OCI-LY1 (cell line): ENCODE data around the gene PPIP5K1.
"Not testable (repeated sequence)": the region's sequence is repeated elsewhere in the genome, so short reads cannot be mapped to it uniquely, and the experiment has no call there.

Experiments
- H2AFZ ChIP-seq: fragments of 200-600 bp; sonication (generic), shearing (Covaris generic); 2 replicates; pipeline ENCODE4 v1.6.0; 2014; ENCODE audit warnings: antibody characterized with exemption, mild to moderate bottlenecking, low read length
- H3F3A ChIP-seq: fragments of 200-600 bp; sonication (generic), shearing (Covaris generic); 2 replicates; pipeline ENCODE4 v1.6.0; 2014; ENCODE audit warnings: mild to moderate bottlenecking, antibody characterized with exemption, low read length, moderate library complexity; ENCODE audit not compliant: insufficient read depth
- H3K27ac ChIP-seq: fragments of 200-600 bp; sonication (generic); 2 replicates; pipeline ENCODE4 v1.5.1; 2014; ENCODE audit warnings: low read length, mixed run types, mild to moderate bottlenecking, low read depth; ENCODE audit not compliant: poor library complexity, severe bottlenecking
- H3K27me3 ChIP-seq: fragments of 200-600 bp; sonication (generic); 2 replicates; pipeline ENCODE4 v1.6.0; 2014; ENCODE audit warnings: antibody characterized with exemption, mild to moderate bottlenecking, low read length, moderate library complexity; ENCODE audit not compliant: insufficient read depth
- H3K36me3 ChIP-seq: fragments of 200-600 bp; sonication (generic); 2 replicates; pipeline ENCODE4 v1.6.1; 2014; ENCODE audit warnings: mild to moderate bottlenecking, antibody characterized with exemption, low read length, moderate library complexity, mixed read lengths; ENCODE audit not compliant: insufficient read depth
- H3K4me1 ChIP-seq: fragments of 200-600 bp; sonication (generic); 2 replicates; pipeline ENCODE4 v1.5.1; 2014; ENCODE audit warnings: mild to moderate bottlenecking, low read length, moderate library complexity; ENCODE audit not compliant: insufficient read depth, severe bottlenecking
- H3K4me2 ChIP-seq: fragments of 200-600 bp; sonication (generic), shearing (Covaris generic); 2 replicates; pipeline ENCODE4 v1.6.1; 2014; ENCODE audit warnings: low read length
- H3K4me3 ChIP-seq: fragments of 200-600 bp; sonication (generic); 2 replicates; pipeline ENCODE4 v1.5.1; 2014; ENCODE audit warnings: low read length, low read depth, mild to moderate bottlenecking, mixed read lengths; ENCODE audit not compliant: poor library complexity, severe bottlenecking
- H3K79me2 ChIP-seq: fragments of 200-600 bp; shearing (Covaris generic); 2 replicates; pipeline ENCODE4 v1.6.1; 2016; ENCODE audit warnings: mixed run types, low read length, mixed read lengths; ENCODE audit not compliant: insufficient read depth
- H3K9ac ChIP-seq: fragments of 200-600 bp; sonication (generic), shearing (Covaris generic); 2 replicates; pipeline ENCODE4 v1.6.1; 2014; ENCODE audit warnings: mild to moderate bottlenecking, low read length, mixed read lengths
- H3K9me2 ChIP-seq: fragments of 200-600 bp; sonication (generic), shearing (Covaris generic); 2 replicates; pipeline ENCODE4 v1.6.1; 2014; ENCODE audit warnings: low read depth, mild to moderate bottlenecking, low read length, mixed read lengths
- H3K9me3 ChIP-seq: fragments of 200-600 bp; shearing (Covaris generic); 2 replicates; pipeline ENCODE4 v1.6.1; 2014; ENCODE audit warnings: low read length, mixed read lengths
- H4K20me1 ChIP-seq: fragments of 200-600 bp; sonication (generic), shearing (Covaris generic); 2 replicates; pipeline ENCODE4 v1.6.0; 2016; ENCODE audit warnings: mild to moderate bottlenecking, low read length; ENCODE audit not compliant: insufficient read depth
- EZH2 ChIP-seq: fragments of 200-600 bp; sonication (generic), shearing (Covaris generic); IDR thresholded peaks from 2 replicates; pipeline ENCODE4 v1.8.0; 2017; ENCODE audit warnings: borderline replicate concordance, mixed run types, mild to moderate bottlenecking, antibody characterized with exemption, low read length, moderate library complexity, mixed read lengths
- TF ChIP-seq, protein P1 (sequence below): fragments of 200-600 bp; sonication (generic), shearing (Covaris generic); IDR thresholded peaks from 2 replicates; pipeline ENCODE4 v1.5.1; 2017; ENCODE audit warnings: mild to moderate bottlenecking, antibody characterized with exemption, low read length, moderate library complexity, mixed read lengths

The PPIP5K1 gene

DNA sequence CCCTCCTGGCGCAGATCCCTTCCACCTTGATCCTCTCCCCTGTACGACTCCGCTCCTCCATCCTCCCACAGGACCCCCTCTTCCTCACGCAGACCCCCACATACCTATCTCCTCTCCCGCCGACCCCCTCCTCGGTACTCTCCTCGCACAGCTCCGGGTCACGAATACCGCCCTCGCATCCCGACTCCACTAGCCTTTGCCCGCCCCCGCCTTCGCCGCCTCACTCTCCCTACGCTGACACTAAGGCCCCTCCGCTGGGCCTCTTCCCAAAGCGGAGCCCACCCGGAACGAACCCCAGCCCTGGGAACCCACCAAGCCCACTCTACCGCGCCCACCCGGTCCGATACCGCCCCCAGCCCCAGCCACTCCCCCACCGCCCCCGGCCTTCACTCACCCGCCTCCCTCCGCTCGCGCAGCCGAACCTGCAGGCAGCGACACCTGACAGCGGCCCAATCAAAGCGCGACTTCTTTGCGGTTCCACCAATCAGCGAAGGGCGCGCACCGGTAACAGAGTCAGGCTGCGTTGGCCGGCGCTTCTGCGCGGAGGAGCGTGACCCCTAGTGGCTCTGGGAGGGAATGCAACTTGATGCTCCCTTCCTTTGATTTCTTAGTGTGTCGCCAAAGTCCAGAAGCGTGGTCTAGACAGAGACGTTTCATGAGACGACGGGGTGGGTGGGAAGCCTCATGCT lies at the start of gene PPIP5K1:
PPIP5K1 (minus strand) TSS at position 431 of the 689 bp plus-strand sequence. CDS start 5,704 bp downstream, outside the sequence.
- H3K27ac ChIP-seq, H3K27me3 ChIP-seq, H3K4me1 ChIP-seq, H3F3A ChIP-seq, H4K20me1 ChIP-seq, H2AFZ ChIP-seq, H3K9ac ChIP-seq, H3K9me3 ChIP-seq, H3K9me2 ChIP-seq, H3K79me2 ChIP-seq, H3K36me3 ChIP-seq, H3K4me2 ChIP-seq, H3K4me3 ChIP-seq: not testable (repeated sequence)

DNA sequence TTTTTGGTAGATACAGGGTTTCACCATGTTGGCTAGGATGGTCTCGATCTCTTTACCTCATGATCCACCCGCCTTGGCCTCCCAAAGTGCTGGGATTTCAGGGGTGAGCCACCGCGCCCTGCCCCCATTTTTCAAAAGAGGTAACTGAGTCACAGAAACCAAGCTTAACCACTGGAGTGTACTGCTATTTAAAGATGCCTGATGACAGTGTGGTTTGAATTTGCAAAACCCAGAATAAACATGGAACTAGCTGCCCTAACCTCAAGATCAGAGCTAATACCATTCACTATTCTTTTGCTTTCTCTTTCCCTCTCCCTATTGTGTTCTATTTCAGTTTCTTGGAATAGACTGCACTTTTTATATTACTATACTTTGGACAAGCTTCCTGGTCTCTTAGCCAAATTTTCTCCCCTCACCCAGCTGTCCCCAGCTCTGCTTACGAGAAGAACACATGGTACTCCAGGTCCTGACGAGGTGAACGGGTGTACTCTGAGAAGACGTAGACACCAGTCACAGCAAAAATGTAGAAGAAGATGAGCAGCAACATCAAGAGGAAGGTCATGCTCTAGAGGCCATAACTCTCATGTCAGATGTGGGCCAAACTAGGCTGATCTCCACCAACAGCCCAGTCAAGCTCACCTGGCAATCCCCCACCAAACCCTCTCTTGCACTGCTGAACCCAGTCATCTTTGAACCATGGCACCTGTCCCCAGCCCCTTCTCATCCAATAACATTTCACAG lies 48.6 kb upstream of the PPIP5K1 start:
- not testable (repeated sequence) for H3K9ac ChIP-seq, H3F3A ChIP-seq, H3K4me2 ChIP-seq, H3K9me2 ChIP-seq, H2AFZ ChIP-seq, H3K27me3 ChIP-seq, H3K79me2 ChIP-seq, H3K4me1 ChIP-seq, H3K27ac ChIP-seq, H3K4me3 ChIP-seq, H3K36me3 ChIP-seq, H3K9me3 ChIP-seq, H4K20me1 ChIP-seq

DNA sequence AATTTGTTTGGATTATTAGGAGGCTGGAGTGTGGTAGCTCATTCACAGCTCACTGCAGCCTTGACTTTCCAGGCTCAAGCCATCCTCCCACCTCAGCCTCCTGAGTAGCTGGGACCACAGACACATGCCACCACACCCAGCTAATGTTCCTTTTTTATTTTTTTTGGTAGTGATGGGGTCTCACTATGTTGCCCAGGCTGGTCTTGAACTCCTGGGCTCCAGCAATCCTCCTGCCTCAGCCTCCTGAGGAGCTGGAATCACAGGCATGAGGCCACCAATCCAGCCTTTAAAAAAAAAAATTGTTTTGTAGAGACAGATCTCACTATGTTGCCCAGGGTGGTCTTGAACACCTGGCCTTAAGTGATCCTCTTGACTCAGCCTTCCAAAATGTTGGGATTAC lies 36.9 kb upstream of the PPIP5K1 start:
- H2AFZ ChIP-seq, H3K27ac ChIP-seq, H3K36me3 ChIP-seq, H3K9me3 ChIP-seq, H4K20me1 ChIP-seq, H3K4me2 ChIP-seq, H3K9ac ChIP-seq, H3K4me3 ChIP-seq, H3K9me2 ChIP-seq, H3F3A ChIP-seq, H3K79me2 ChIP-seq, H3K27me3 ChIP-seq, H3K4me1 ChIP-seq: not testable (repeated sequence)

DNA sequence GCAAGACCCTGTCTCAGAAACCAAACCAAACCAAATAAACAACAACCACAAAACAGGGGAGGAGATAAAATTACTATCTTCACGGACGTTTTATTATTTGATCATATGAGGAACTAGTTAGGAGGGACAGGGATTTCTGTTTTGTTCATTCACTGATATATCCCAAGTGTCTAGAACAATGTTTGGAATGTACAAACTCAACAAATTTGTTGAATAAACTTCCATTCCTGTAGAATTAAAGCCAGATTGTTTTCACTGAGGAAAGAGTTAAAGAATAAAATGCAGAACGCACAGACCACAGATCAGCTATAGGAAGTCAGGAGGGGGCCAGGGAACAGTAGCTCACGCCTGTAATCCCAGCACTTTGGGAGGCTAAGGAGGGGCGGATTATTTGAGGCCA lies 35.1 kb upstream of the PPIP5K1 start:
- no peak for TF ChIP-seq EZH2
- TF ChIP-seq, protein P1, sequence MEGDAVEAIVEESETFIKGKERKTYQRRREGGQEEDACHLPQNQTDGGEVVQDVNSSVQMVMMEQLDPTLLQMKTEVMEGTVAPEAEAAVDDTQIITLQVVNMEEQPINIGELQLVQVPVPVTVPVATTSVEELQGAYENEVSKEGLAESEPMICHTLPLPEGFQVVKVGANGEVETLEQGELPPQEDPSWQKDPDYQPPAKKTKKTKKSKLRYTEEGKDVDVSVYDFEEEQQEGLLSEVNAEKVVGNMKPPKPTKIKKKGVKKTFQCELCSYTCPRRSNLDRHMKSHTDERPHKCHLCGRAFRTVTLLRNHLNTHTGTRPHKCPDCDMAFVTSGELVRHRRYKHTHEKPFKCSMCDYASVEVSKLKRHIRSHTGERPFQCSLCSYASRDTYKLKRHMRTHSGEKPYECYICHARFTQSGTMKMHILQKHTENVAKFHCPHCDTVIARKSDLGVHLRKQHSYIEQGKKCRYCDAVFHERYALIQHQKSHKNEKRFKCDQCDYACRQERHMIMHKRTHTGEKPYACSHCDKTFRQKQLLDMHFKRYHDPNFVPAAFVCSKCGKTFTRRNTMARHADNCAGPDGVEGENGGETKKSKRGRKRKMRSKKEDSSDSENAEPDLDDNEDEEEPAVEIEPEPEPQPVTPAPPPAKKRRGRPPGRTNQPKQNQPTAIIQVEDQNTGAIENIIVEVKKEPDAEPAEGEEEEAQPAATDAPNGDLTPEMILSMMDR = no peak
- no peaks in the 10 kb centered on the region for H4K20me1 ChIP-seq
- no peaks in the 10 kb centered on the region for H3K79me2 ChIP-seq
- no peak overlapping the region for H3K9ac ChIP-seq
- no peaks in the 10 kb centered on the region for H3K4me1 ChIP-seq
- no peaks in the 10 kb centered on the region for H3K9me2 ChIP-seq
- H3K4me3 ChIP-seq = no peak overlapping the region
- no peaks in the 10 kb centered on the region for H3K9me3 ChIP-seq
- no peak overlapping the region for H2AFZ ChIP-seq
- H3K27ac ChIP-seq = no peak overlapping the region
- H3F3A ChIP-seq = no peaks in the 10 kb centered on the region
- H3K36me3 ChIP-seq = no peaks in the 10 kb centered on the region
- no peaks in the 10 kb centered on the region for H3K27me3 ChIP-seq
- H3K4me2 ChIP-seq = no peak overlapping the region

DNA sequence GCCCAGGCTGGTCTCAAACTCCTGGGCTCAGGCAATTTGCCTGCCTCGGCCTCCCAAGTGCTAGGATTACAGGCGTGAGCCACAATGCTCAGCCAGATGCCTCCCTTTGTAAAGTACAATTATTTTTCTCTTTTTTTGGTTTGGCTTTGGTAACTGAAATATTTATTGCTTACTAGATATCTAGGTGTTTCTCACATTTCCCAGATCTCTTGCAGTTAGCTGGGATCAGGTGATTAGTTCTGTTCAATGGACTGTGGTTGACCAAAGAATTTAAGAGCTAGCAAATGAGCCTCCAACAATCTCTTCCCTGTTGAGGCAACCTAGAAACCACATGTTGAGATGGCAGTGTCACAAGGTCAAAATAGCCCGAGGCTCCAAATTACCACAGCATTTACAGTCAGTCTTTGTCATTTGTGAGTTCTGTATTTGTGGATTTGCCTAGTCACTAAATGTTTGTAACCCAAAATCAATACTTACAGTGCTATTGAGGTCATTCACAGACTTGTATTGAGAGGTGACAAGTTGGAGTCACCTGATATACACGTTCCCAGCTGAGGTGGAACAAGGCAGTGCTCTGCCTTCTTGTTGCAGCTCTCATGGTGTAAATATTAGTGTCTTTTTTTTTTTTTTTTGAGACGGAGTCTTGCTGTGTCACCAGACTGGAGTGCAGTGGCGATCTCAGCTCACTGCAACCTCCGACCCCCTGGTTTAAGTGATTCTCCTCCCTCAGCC lies 32.2 kb upstream of the PPIP5K1 start:
- H3K27me3 ChIP-seq, H3K4me2 ChIP-seq, H2AFZ ChIP-seq, H3F3A ChIP-seq, H3K4me1 ChIP-seq, H3K27ac ChIP-seq, H3K36me3 ChIP-seq, H3K4me3 ChIP-seq, H3K9ac ChIP-seq, H3K9me3 ChIP-seq, H3K79me2 ChIP-seq, H4K20me1 ChIP-seq, H3K9me2 ChIP-seq: not testable (repeated sequence)

DNA sequence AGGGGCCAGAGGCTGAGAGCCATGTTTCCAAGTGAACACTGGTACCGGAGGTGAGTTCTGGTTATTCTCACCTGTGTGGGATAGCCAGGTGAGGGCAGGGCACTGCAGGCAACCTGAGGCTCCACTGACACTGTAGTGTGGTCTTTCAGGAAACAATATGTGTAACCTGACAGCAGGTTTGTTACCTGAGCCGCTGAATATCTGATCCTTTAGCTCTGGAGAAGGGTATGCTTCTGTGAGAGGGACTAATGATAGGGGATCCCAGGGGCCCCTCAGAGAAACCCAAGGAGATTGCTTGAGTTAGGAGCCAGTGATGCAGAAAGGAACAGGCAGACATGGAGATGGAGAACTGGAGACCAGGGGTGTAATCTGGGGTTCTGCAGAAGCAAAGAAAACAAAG lies 28.7 kb upstream of the PPIP5K1 start, which contains the start of gene STRC:
STRC (minus strand) TSS at position 101 of the 400 bp plus-strand sequence; CDS start at position 23, 78 bp downstream.
- H3K79me2 ChIP-seq, H3K27me3 ChIP-seq, H3K27ac ChIP-seq, H3K4me3 ChIP-seq, H3K36me3 ChIP-seq, H3K4me2 ChIP-seq, H2AFZ ChIP-seq, H3K4me1 ChIP-seq, H4K20me1 ChIP-seq, H3K9ac ChIP-seq, H3F3A ChIP-seq, H3K9me2 ChIP-seq, H3K9me3 ChIP-seq: not testable (repeated sequence)
